OCI-LY1 (cell line): Measurements from ENCODE around the gene ORC2.

Source experiments
- EZH2 ChIP-seq: fragments of 200-600 bp; sonication (generic), shearing (Covaris generic); IDR thresholded peaks from 2 replicates; pipeline ENCODE4 v1.8.0; 2017; ENCODE audit warnings: borderline replicate concordance, mixed run types, mild to moderate bottlenecking, antibody characterized with exemption, low read length, moderate library complexity, mixed read lengths
- TF ChIP-seq, protein P1 (sequence below): fragments of 200-600 bp; sonication (generic), shearing (Covaris generic); IDR thresholded peaks from 2 replicates; pipeline ENCODE4 v1.5.1; 2017; ENCODE audit warnings: mild to moderate bottlenecking, antibody characterized with exemption, low read length, moderate library complexity, mixed read lengths

DNA sequence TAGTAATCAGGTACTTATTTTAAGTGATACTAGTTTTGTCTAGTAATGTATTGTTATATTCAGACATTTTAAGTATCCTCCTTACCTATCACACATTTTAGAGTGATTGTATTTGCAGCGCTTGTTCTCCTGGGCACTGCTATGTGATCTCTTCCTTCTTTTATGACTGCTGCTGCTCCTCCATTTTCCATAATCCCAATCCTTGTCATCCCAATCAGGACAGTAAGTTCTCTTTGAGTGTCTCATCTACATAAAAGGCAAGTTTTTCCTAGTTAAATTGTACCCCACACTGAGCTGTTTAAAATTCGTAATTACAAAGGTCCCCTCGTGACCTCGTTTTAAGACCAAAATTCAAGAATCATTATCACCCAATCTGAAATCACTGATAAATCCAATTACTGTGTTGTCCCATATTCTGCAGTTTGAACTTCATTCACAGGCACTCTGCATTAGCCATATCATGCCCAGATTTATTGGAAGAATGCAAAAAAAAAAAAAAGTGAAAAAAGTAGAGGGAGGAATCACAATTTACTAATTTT lies 101.8 kb downstream of the ORC2 start:
- TF ChIP-seq, protein P1, sequence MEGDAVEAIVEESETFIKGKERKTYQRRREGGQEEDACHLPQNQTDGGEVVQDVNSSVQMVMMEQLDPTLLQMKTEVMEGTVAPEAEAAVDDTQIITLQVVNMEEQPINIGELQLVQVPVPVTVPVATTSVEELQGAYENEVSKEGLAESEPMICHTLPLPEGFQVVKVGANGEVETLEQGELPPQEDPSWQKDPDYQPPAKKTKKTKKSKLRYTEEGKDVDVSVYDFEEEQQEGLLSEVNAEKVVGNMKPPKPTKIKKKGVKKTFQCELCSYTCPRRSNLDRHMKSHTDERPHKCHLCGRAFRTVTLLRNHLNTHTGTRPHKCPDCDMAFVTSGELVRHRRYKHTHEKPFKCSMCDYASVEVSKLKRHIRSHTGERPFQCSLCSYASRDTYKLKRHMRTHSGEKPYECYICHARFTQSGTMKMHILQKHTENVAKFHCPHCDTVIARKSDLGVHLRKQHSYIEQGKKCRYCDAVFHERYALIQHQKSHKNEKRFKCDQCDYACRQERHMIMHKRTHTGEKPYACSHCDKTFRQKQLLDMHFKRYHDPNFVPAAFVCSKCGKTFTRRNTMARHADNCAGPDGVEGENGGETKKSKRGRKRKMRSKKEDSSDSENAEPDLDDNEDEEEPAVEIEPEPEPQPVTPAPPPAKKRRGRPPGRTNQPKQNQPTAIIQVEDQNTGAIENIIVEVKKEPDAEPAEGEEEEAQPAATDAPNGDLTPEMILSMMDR = no peak
- TF ChIP-seq EZH2 = no peak
